Measurements from ENCODE around the gene LONP2.
A peak's percentile ranks its signal among the peaks of the same experiment; 100 is the strongest.
"Not testable (repeated sequence)": the region's sequence is repeated elsewhere in the genome, so short reads cannot be mapped to it uniquely, and the experiment has no call there.

Gene LONP2

DNA sequence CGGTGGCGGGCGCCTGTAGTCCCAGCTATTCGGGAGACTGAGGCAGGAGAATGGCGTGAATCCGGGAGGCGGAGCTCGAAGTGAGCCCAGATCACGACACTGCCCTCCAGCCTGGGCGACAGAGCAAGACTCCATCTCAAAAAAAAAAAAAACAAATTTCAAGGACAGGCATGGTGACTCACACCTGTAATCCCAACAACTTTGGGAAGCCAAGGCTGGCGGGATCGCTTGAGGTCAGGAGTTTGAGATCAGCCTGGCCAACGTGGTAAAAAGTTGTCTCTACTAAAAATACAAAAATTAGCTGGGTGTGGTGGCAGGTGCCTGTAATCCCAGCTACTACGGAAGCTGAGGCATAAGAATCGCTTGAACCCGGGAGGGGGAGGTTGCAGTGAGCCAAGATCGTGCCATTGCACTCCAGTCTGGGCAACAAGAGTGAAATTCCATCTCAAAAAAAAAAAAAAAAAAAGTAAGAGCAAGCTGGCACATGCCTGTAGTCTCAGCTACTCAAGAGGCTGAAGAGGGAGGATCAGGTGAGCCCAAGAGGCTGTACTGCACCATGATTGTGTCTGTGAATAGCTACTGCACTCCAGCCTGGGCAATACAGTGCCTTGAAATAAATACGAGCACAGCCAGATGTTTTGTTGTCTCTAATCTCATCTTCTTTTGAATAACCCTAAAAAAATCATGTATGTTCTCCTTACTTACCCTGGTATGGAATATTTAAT is 126.7 kb downstream of the LONP2 start:
- DNase-seq = not testable (repeated sequence)

DNA sequence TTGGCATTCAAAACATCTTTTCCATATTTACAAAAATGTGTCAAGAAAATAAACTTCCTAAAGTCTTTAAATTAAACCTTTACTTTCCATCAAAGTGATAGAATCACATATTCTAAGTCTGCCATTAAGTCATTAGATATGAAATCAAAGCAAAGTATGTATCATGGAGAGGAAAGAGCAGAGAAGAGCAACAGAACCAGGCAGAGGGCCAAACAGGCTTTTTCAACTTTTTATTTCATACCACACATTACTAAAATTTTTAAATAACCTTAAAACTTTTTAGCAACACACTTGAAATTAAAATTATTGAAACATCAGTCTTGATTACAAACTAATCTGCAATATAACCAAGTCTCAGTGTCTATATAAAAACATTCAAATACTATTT is 127.3 kb downstream of the LONP2 start:
- no peak for DNase-seq

DNA sequence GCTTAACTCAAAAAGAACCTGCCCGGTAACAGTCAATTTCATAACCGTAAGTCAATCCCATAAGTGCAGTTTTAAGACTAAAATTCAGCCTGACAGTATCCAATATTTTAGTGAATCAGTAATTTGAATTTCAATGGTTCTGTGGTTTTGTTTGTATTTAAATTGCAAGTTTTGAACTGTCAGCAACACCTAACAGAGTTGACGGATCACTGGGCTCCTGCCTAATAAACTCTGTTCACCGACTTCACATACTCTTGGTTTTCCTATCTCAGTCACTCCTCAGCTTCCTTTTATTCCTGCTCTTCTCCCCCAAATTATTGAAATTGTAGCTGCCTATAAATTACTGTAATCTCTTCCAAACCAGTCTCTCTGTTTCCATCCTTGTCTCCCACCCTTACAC is 128.6 kb downstream of the LONP2 start:
- no peak for DNase-seq

DNA sequence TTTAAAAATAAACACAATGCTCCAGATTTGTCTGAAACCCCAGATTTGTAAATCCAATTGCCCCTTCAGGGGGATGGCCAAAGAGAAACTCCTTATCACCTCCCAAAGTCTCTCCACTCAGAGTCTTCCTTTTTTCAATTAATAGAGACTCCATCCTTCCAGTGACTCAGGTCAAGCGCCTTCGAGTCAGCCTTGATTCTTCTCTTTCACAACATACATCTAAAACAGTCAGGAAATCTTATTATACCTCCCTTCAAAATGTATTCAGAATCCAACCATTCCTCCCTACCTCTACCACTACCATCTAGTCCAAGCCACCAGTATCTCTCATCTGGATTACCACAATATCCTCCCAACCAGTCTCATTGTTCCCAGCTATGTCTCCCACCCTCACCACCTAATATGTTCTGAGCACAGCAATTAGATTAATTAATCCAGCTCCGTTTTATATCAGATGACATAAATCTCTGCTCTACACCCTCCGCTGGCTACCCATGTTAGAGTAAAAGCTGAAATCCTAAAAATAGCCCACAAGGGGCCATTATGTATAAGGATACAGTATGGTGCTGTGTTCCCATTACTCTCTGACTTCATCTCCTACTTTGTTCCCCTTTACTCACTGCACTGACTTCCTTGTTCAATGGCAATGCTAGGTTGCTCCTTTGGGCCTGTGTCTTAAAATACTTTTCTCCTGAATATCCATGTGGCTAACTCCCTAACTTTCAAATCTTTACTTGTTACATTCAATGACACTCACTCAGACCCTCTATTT is 129.3 kb downstream of the LONP2 start:
- peak in 1 of 2 experiments; percentile 13 for DNase-seq

DNA sequence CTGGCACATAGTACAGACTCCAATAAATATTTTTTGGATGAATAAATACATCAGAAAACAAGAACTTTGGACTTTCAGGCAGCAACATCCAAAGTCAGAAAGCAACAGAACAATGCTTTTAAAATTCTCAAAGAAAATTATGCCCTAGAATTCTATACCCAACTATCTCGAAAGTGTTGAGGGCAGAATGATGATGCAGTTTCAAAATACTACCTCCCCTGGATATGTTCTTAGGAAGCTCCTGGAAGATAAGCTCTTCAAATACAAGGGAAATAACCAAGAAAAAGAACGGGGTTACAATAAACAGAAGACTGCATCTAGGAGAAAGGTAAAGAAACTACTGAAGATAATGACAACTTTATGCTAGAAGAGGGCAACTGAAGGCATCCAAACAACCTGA is 130.2 kb downstream of the LONP2 start:
- DNase-seq = no peak

DNA sequence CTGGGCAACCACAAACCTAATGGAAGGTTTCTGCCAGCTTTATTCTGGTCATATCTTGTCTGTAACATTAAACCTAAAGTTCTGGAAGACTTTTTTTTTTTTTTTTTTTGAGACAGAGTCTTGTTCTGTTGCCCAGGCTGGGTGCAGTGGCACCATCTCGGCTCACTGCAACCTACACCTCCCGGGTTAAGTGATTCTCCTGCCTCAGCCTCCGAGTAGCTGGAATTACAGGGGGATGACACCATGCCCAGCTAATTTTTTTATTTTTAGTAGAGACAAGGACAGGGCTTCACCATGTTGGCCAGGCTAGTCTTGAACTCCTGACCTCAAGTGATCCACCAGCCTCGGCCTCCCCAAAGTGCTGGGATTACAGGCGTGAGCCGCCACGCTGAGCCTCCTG is 133.2 kb downstream of the LONP2 start:
- not testable (repeated sequence) for DNase-seq

DNA sequence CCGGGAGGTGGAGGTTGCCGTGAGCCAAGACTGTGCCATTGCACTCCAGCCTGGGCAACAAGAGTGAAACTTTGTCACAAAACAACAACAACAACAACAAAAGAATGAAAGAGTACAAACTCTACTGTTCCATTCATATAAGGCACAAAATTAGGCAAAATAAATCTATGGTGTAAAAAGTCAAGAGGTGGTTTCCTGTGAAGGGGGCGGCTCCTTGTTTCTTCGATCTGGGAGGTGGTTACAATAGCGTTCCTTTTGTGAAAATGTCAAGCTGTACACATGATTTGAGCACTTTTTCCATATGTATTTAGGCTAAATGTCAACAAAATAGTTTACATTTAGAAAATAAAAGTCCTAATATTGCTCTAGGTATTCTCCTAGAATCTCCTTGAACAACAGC is 134.2 kb downstream of the LONP2 start:
- no peak for DNase-seq

DNA sequence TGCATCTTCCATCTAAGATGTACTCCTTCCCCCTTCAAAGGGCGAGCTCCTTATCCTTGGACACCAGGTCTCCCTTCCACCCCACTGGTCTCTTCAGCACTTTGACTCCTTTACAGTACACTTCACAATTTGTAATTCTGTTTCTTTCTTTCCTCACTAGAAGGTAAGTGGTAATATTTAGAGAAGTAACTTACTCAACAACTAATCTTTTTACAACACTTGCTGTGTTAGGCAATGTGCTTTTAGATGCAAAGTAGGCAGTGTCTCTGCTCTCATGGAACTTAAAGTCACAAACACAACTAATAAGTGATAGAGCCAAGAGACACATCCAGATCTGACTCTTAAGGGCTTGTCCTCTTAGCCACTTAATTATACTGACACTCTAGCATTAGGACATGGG is 134.7 kb downstream of the LONP2 start:
- DNase-seq = peak; percentile 88 to 91

DNA sequence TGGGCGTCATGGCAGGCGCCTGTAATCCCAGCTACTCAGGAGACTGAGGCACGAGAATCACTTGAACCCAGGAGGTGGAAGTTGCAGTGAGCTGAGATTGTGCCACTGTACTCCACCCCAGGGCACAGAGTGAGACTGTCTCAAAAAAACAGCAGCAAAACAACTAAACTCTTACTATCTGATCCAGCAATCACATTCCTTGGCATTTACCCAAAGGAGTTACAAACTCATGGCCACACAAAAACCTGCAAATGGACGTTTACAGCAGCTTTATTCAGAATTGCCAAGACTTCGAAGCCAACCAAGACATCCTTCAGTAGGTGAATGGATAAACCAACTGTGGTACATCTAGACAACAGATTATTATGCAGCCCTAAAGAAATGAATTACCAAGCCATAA is 137.1 kb downstream of the LONP2 start:
- DNase-seq = no peak

DNA sequence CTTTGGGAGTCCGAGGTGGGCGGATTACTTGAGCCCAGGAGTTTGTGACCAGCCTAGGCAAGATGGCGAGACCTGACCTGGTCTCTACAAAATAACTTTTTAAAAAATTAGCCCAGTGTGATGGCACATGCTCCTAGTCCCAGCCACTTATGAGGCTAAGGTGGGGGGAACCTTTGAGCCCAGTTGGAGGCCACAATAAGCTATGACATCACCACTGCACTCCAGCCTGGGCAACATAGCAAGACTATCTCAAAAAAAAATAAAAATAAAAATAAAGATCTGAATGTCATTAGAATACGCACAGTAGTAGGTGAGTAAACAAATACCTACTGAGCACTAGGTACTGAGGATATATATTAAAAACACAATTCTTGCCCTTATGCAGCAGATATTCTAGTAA is 138.0 kb downstream of the LONP2 start:
- no peak for DNase-seq

DNA sequence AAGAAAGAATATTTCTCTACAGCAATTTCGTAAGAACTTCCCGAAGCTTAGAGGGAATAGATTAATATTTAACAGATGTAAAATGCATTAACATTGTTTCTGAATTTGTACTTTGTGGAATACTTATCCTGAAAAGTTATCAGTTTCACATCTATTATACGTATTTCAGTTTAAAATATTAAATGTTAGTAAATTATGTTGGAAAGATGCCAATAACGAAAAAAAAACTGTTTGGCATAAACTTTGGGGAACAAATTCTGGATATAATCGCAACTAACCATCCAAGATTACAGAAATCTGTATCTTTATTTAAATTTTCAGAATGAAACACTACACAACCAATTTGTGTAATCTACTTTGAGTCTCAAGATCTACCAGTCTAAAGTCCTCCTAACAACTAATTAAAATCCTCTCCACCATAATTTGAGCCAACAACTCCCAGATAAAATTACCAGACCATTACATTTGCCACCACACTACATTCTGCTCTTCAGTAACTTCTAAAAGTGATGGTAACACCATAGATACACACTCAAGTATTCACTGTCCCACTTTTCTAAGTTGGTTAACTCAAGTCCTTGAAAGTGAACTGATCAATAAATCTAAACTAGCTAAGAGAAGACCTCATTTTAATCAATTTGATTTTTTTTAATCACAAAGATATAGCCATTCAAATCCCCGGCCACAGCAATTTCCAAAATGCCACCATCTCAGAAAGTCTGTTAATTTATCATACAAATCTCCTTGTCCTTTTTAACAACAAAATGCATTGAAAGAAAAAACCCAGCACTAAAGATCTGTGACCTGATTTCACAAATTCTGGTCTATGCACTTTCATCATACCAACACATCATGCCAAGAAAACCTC is 139.1 kb downstream of the LONP2 start:
- DNase-seq = no peak

DNA sequence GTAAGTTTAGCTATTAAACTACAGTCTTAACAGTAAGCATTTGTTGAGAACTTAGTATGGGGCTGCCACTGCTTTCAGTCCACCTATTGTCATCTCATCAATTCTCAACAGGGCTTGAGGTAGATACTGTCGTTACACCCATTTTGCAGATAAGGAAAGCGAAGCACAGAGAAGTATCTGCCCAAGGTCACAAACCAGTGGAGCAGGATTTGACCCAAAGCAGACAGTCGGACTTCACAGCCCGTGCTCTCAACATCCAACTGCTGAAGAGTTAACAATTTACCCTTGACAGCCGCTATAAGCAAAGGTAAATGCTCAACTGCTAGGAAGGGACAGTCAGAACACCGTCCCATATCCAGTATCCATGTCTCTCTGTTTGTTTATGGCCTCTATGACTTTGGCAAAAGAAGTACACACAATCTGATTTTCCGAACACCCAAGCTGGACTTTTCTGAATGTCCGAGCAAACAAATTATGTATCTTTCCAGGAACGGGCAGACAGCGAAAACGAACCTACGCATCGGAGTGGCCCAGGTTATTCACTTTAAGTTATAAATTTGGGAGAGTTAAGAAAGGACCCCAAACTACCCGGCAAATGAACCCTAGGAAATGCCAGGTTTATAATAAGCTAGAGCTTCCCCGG is 139.9 kb downstream of the LONP2 start:
- DNase-seq = no peak

DNA sequence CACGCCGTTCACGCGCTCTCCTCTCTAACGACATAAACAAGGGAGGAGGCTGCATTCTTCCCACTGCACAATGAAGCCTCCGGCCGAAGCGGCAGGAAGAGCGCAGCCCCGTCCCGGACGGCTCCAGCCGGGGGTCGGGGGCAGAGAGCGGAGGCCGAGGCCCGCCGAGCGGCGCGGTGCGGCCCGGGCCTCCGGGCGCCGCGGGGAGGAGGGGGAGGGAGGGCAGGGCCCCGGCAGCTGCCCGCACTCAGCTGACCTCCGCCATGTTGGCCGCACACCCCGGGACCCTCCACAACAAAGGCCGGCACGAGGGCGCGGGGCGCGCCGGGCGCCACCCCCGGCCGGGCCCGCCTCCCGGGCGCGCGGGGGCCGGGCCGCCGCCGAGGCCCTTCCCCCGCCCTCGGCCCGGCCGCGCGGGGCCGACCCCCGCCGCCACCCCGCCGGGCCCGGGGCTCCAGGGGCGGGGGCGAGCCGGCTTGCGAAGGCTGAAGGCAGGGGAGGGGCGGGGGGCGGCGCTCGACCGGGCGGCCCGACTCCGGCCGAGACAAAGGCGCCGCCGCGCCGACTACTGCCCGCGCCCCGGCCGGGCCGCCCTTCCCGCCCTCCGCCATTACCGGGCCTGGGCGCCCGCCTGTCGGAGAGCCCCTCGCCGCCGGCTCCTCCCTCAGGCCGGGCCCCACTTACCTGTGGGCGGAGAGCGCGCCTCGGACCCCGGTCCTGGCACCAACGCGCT is 140.6 kb downstream of the LONP2 start:
- DNase-seq = no peak

DNA sequence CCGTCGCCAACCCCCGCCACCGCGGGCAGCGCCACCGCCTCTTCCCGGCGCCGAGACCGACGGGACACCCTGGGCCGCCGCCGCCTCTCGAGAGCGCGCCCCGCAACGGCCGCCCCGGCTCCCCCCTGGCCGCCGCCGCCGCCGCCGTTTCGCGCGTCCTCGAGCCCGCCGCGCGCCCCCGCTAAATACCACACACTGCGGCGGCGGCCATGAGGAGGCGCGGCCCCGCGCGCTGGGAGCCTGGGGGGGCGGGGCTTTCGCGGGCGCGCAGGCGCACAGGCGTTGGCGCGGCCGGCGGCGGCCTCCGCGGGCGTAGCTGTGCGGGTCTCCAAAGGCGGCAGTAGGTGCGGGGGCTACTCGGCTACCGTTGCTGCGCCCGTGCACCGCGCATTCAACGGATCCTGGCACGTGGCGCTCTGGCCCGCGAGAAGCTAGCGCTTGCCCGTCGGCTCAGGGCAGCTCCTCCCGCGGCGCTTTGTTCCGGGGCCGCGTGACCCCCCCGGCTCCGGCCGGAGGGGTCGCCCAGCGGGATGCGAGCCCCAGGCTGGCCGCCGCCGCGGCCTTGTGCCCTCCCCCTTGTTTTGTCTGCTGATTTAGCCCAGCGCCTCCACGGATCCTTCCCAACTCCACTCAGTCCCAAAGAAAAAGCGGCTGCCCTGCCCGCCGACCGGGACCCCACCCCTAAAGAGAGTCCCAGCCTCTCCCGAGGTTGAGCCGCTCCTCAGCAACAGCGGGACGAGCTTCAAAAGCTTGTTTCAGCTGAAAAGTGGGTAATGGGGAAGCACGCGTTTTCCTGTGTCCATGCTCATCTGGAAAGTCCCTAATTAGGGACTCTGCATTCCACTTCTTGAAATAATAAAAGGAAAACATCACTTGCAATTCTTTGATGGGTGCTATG is 141.4 kb downstream of the LONP2 start, which contains the start of gene SIAH1:
TSS of gene SIAH1 (minus strand) at position 161 of the 898 bp plus-strand sequence. CDS start 22,985 bp downstream, outside the sequence.
- peak; percentile 45 to 57 for DNase-seq

DNA sequence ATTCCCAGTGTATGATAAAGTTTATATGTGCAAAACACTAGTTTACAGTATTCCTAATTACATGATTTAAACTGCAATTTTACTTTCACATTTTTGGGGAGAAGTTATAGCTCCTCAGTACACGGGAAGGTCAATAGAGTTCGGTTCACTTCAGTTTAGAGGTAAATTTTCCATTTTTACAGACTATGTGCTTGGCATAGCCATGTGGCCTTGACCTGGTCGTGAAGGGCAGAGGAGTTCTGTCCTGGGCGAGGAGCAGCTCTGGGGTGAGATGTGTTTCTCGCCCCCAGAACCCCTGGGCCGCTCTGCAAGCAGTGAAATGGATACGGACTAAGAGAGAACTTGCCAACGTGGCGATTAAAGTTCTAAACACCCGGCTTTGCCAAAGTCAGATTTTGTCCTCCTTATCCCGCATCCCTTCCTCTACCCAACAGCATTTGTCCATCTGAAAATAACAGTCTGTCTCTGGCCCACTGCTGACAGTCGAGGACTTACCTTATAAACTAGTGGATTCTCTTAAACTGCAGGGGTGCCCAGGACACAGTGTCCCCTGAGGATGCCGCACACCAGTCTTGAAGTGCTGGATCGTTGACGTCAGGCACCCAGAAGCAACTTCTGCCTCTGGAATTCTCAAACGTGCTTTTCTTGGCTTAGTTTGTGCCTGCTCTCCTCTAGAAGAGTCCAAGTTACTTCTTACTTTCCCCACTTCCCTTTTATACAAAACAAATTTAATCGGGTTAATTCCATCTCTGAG is 142.6 kb downstream of the LONP2 start:
- DNase-seq = no peak

DNA sequence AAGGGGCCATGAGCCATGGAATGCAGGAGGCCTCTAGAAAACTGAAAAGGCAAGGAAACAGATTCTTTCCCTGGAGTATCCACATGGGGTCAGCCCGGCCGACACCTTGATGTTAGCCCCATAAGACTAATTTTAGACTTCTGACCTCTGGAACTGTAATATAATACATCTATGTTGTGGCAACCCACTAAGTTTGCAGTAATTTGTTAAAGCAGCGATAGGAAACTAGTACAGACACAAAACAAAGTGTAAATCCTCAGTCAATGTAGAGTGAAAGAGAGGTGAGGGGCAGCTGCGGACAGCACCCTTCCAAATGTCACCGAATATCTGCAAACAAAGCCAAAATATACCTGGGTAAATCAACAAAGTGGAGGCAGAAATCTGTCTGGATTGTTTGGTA is 148.3 kb downstream of the LONP2 start:
- DNase-seq = no peak

DNA sequence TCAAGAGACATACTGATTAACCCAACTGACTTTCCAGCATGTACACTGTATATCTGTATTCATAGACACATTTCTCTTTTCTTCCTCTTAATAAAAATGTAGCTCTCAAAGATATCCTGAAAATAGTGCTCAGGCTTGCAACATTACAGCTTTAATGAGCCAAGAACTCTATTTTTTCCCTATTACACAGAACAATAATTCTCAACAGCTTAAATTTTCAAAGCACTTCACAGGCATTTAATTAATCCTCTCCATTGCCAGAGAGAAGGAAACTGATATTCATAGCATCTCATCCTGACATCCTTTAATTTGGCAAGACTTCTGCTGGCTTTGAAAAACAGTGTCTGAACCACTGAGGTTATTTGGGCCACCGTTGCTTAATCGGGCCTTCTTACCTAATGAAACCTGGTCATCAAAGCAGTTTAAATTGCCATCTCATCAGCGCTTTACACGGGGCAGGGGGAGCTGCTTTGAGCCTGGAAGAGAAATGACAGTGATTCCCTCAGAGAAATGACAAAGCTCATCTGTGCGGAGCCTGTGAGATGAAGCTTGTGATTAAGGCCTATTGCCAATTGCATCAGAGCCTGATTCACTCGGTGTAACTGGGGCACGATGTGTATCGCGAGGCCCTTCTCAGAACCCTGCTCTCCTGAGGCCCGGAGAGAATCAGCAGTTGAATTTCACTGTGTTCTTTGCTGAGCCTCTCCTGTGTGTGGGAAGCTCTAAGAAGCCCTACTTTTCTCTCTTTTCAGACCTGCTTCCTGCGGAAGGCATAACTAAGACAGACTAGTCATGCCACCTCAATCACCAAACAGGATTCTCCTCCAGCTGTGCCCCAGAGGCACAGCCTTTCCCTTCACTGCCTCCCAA is 149.6 kb downstream of the LONP2 start:
- DNase-seq = no peak

DNA sequence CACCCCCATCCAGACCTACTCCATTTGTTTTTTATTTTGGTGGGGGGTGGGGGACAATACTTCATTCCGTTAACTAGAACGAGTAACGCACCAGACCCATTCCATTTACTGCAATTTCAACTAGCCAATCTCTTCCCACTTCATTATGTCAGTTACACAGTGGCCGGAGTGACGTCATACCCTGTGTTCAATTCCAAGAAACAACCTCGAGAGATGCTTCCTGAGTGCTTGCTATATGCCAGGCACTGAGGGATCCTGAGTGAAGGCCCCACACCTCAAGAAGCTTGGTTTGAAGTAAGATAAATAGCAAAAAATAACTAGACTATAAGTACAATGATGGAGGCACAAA is 150.2 kb downstream of the LONP2 start:
- peak in 1 of 2 experiments; percentile 13 for DNase-seq

DNA sequence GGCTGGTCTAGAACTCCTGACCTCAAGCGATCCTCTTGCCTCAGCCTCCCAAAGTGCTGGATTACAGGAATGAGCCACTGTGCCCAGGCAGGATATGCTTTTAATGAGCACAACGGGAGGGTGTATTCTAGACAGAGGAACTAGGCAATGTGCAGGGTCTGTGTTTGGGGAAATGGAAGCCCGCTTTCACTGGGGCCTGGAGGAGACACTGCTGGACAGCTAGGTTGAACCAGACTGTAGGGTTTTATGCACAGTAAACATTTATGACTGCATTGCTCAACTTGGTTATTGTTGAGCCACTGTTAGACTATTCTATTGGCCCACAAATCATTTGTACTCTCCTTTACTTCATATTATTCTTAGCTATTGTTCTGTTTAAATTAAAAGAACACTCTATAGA is 151.3 kb downstream of the LONP2 start:
- no peak for DNase-seq

Measured in AML-193 (cell line).